C4-2B (cell line): Measurements from ENCODE around the gene TBC1D22B.

ENCODE experiments used
- ZFX ChIP-seq: fragments of 450-650 bp; IDR thresholded peaks from 2 replicates; pipeline ENCODE4 v1.6.1; 2017
- TF ChIP-seq, protein P1 (sequence below): fragments of 450-650 bp; conservative IDR thresholded peaks from 2 replicates; pipeline ENCODE4 v1.5.1; 2017; ENCODE audit warnings: mild to moderate bottlenecking

DNA sequence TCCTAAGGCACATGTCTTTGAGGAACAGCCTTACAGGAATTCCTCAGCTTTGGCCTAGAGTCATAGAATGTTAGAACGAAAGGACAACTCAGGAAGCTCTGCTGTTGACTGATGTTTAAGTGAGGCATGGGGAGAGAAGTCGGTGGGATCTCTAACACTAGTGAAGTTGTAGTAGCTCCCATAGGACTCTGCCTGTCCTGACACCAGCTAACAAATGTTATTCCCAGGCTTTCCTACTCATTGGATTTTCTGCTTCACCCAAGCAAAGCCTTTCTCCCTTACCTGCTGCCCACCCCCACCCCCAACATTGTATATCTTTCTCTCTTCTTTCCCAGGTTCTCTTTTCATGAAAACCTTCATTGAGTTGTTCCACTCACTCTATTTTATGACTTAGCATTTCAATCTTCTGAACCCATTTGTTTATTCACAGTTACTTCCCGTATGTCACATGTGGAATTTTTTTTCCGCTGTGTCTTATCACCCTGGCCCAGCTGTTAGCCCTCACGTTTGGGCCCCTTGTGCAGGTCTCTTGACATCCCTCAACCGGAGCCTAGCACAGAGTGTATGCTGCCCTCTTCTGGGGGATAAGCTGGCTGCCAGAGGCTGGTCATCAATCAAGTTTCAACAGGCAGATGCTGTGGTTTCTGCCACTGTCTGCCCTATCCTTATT is 57.0 kb downstream of the TBC1D22B start:
- TF ChIP-seq, protein P1, sequence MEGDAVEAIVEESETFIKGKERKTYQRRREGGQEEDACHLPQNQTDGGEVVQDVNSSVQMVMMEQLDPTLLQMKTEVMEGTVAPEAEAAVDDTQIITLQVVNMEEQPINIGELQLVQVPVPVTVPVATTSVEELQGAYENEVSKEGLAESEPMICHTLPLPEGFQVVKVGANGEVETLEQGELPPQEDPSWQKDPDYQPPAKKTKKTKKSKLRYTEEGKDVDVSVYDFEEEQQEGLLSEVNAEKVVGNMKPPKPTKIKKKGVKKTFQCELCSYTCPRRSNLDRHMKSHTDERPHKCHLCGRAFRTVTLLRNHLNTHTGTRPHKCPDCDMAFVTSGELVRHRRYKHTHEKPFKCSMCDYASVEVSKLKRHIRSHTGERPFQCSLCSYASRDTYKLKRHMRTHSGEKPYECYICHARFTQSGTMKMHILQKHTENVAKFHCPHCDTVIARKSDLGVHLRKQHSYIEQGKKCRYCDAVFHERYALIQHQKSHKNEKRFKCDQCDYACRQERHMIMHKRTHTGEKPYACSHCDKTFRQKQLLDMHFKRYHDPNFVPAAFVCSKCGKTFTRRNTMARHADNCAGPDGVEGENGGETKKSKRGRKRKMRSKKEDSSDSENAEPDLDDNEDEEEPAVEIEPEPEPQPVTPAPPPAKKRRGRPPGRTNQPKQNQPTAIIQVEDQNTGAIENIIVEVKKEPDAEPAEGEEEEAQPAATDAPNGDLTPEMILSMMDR = peak; percentile 70
- no peak for TF ChIP-seq ZFX
